GM19395 (cell line): ENCODE results near the gene CNOT1.
A peak's percentile ranks its signal among the peaks of the same experiment; 100 is the strongest.
"Not testable (repeated sequence)": the region's sequence is repeated elsewhere in the genome, so short reads cannot be mapped to it uniquely, and the experiment has no call there.

ENCODE experiments used
- ATAC-seq: cut with Tn5 transposase; IDR thresholded peaks from one replicate; pipeline ENCODE4 v1.9.1; 2021; ENCODE audit warnings: mild to moderate bottlenecking, moderate library complexity; ENCODE audit not compliant: unreplicated experiment

Gene CNOT1

DNA sequence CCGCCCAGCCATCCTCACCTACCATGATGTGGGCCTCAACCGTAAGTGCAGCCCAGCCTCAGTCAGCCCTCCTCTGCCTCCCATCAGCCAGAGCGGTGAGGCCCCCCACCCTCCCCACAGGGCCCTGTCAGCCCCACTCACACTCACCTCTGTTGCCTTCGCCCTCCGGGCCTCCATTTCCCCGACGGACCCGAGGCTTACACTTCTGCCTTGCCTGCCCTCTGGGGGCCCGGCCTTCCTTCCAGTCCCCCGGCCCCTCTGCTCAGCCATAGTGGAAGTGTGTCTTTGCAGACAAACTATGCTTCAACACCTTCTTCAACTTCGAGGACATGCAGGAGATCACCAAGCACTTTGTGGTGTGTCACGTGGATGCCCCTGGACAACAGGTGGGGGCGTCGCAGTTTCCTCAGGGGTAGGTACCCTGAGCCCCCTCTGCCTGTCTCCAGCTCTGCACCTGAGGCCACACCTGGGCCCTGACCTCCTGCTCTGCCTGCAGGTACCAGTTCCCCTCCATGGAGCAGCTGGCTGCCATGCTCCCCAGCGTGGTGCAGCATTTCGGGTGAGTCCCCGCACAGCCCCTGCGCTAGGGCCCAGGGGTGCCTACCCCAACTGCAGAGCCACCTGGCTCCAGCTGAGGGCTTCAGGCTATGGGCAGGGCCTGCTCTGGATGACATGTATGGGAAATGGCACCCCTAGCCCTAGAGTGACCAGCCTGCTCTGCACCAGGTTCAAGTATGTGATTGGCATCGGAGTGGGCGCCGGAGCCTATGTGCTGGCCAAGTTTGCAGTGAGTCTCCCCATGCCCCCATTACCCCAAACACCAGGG is 125.5 kb downstream of the CNOT1 start:
- ATAC-seq: no peak

DNA sequence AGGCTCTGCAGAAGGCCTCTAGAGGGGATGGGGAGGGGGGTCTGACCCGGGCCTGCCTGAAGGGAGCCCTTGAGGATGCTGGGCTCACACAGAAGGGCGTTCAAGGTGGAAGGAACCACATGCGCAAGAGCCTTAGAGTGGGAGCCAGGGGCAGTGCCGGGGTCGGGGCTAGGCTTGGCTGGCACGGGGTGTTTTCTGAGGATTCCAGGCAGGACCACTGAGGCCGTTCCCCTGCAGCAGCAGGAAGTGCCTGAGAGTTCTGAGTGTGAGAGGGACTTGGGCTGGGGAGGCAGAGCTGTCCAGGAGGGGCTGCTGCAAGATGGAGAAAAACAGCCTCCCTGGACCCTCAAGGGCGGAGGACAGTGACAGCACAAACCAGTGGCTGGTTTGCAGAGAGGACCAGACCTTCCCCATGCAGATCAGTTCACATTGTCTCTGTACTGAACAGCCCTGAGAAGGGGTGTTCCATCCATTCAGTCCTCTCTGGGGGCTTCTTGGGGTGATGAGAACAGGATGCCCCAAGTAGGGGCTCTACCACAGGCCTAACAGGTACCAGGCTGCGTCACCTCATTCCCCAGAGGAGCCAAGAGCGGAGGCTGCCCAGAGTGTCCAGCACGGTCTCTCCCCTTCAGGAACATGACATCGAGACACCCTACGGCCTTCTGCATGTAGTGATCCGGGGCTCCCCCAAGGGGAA is 126.3 kb downstream of the CNOT1 start:
- no peak for ATAC-seq

DNA sequence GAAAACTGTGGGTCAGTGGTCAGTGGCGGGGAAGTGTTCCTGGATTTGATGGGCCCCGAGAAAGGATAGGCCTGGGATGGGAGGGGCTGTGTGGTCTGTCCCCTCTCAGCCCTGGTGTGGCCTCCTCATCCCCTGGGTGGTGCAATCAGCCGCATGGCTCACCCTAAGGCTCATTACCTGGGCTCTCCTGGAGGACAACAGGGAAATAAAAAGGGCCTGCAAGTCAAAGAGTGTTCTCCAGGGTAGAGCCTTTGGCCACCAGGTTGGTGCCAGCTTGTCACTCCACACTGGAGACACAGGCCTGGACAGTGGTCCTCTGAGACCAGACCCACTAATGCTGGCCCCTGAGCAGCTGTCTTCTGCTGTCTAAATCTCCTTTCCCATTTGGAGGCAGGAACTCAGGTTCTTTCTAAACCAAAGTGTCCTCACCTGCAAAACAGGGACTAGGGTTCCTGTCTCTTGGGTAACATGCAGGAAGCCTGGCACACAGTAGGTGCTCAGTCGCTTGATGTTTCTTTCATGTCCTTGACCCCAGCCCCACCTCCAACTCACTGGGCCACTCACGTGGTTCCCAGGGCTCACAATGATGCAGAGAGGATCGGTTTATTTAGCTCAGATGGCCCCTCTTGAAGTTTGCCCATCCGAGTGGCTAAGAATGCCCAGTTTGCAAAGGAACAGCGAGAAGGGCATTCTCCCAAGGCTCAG is 127.3 kb downstream of the CNOT1 start:
- no peak for ATAC-seq

DNA sequence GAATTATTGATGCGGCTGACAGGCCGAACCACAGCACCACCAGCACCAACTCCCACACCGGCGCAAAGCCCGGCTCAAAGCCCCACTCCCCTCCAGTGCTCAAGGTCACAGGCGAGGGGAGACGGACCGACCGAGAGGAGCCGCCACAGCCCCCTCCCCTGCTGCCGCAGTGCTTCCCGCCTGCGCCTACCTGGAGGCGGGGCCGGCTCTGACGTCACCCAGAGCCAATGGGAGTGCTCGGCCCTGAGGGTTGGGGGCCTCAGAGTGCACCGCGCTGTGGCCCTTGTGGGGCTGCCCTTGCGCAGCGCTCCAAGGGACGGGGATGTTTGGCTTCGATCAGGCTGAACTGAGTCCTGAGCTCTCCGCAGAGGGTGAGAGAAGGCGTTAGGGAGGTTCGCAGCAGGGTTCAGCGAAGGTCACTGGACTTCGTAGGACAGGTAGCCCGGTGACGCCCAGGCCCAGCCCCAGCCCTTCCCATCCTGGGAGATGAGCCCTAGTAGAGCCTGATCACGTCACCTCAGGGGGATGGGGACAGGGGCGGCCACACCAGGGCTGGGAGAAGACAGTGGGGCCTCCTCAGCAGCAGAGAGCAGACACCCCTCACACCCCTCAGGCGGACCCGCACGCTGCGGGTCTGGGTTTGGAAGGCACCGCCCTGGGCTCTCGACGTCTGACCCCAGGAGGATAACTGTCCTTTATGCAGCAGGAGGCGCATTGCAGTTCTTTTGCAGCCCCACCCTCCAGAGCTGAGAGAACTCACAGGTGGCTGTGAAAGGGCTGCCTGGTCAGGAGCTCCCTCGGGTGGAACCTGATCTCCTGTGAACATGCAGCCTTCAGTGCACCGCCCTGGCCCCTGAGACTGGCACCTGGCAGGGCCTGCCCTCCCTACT is 128.1 kb downstream of the CNOT1 start:
- no peak for ATAC-seq

DNA sequence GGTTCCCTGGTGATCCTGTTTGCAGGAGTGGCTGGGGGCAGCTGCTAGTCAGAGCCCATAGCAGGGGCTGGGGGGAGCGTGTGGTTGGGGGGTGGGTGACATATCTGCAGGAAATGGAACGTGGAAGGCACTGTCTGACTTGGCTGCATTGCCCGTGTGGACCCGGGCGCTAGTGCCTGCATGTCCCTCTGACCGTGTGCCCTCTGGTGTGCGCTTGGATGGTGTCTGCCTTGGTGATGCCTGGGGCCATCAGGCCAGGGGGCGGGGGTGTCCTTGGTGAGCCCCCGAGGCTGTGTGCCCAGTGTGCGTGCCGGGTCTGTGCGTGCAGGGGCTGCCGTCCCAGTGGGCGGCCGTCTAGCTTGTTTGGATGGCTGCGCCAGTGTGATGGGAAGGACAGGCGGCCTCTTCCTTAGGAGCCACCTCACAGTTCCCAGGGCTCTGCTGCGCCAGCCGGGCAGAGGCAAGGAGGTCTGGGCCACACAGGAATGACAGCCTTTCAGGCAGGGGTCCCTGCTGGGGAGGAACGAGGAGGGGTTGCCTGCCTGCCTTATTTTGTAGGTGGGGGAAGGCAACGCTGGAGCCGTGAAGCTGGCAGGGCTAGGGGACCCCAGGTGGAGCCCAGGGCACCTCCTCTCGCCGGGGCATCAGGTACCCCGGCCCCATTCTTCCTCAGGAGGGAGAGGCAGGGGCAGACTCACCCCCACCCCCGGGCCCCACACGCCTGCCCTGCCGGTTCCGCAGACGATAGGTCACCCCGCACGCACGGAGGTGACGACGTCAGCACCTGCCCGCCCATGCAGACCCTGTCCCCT is 129.0 kb downstream of the CNOT1 start:
- no peak for ATAC-seq

DNA sequence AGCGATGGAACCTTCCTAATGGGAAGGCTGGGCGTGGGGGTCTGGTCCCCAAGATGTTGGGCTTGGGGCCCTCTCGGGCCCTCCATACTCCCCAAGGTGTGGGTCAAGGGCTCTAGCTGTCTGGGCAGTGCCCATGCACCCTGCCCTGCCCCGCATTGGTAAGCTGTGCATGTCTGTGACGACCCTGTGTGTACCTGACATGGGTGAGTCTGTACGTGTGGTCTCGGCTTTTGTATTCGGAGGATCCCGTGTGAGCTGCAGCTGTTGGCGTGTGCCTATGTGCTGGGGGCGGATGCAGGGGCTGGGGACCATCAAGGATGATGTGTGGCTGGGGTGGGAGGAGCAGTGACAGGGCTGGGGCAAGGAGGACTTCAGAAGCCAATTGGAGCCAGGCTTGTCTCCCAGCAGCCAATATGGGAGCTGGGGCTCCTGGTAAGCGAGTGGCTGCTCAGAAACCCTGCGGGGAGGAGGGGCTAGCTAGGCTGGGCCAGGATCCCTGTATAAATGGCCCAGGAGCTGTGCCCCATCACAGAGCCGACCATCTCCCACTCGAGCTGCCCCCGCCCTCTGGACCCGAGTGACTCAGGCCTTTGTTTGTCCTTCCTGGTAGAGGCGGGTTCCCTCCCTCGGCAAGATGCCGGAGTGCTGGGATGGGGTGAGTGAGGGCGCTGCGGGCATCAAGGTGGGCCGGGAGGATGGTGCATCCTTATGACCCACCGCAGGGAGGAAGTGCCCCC is 129.8 kb downstream of the CNOT1 start, which contains the start of gene NDRG4:
Gene NDRG4 (plus strand): TSS at position 529 of the 737 bp plus-strand sequence. CDS start 106 bp downstream, at position 635.
- ATAC-seq: peak; percentile 63

DNA sequence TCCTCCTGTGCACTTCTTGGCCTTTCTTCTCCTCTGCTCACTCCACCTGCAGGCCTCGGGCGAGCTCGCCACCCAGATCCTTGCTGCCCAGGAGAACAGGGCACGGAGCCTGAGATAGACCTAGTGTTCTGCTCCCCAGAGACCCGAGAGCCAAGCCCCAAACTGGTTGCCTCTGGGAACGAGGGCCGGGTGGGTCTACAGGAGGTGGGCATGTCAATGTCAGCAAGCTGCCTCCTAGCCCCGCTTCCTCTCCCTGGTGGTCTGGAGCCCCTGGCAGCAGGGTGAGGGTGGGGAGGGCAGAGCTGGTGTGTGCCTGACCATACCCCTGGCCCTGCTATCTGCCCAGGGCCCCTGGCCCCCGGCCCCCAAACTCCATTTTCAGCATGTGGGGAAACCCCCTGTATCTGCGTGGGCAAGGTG is 130.5 kb downstream of the CNOT1 start:
- ATAC-seq: no peak

DNA sequence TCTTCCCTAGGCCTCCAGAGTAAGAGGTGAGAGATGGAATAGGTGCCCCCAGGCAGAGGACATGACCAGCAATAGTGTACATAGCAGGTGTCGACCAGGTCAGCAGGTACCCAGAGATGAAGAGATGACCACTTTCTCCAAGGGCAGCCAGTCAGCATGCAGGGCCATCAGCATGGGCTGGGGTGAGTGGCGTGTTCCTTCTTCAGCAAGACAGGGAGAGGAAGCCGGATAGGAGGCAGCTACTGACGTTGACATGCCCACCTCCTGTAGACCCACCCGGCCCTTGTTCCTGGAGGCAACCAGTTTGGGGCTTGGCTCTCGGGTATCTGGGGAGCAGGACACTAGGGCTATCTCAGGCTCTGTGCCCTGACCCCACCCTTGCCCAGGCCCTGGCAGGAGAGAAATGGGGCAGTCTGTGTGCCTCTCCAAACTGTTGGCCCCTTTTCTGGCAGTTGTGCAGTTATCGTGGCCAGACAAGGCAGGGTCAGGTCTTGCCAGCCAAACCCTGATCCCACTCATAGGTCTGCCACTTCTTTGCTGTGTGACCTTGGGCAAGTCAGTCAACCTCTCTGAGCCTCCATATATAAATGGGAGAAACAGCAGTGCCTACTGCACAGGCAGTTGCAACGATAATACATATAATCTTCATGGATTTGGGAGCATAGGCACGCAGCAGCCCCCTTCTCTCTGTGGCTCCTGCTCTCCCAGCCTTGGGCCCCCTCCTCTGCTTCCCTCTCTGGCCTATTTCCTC is 131.1 kb downstream of the CNOT1 start:
- no peak for ATAC-seq

DNA sequence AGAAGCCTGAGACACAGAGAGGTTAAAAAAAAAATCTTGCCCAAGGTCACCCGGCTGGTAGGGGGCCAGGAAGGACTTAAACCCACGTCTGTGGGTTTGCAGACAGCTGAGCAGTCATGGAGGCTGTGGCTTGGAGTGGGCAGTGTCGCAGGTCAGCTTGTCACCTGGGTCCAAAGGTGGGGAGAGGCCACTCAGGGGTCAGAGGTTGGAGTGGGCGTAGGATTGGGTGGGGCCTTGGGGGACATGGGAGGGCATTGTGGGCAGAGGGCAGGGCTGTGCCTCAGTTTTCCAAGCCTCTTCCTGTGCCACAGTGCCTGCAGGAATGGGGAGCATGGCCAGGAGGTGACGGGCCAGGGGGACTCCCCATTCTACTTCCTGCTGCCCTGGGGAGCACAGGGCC is 131.7 kb downstream of the CNOT1 start:
- no peak for ATAC-seq

DNA sequence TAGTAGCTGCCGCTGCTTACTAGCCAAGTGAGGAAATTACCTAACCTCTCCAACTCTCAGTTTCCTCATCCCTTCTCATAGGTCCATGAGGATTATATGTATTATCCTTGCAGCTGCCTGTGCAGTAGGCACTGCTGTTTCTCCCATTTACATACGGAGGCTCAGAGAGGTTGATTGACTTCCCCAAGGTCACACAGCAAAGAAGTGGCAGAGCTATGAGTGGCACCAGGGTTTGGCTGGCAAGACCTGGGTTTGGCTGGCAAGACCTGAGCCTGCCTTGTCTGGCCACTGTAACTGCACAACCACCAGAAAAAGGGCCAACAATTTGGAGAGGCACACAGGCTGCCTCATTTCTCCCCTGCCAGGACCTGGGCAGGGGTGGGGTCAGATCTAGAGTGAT is 132.2 kb downstream of the CNOT1 start:
- ATAC-seq: no peak

DNA sequence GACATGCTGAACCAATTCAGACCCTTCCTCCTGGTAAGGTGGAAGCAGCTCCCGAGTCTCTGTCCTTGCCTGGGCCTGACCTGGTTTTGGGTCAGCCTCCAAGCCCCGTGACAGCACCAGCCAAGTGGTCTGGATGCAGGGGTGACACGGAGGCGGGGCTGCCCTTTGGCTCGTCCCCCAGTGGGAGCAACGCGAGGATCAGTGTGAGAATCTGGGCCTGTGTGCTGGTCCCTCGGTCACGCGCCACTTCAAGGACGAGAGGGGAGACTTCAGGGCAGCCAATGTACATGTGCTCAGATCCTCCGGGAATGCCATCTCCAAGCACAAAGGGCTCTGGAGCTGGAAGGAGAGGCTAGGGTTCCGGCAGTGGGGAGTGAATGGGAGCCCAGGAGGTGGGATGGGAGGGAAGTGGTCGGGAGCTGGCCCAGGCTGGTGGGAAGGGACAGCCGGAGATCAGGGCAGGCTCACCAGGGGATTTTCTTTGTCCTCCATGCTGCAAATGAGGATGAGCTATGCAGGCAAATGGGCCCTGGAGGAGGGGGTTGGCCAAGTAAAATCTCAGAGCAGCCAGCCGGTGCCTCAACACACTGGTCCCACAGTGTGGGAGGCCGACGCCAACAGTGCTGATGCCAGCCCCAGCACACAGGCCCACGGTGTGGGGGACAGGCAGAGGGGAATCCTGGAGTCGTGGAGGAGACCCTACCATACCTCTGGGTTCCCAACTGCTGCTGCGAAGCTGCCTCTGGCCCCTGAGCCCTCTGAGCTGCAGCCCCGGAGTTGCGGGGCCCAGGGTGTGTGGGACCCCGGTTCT is 133.9 kb downstream of the CNOT1 start:
- ATAC-seq: no peak

DNA sequence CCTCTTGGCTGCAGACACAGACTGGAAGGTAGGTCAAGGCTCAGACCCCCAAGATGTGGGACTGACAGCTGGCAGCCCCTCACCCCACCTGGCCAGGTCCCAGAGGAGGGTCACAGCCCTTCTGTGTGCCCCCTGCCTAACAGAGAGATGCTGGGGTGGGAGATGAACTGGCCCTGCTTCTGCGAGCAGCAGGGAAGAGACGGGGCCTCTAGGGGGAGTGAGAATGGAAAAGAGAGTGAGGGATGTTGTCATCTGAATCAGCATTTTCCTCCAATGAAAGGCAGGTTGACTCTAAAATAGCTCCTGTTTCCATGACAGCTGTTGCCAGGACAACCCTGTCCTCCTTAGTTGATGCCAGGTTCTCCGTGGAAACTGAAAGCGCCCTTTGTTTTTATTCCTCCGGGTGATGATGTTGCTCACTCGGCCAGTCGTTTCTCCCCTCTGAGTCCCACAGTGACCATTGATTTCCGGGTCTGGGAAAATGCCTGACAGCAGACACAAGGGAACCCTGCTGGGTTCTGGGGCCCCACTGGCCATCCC is 134.6 kb downstream of the CNOT1 start:
- ATAC-seq: peak; percentile 78

DNA sequence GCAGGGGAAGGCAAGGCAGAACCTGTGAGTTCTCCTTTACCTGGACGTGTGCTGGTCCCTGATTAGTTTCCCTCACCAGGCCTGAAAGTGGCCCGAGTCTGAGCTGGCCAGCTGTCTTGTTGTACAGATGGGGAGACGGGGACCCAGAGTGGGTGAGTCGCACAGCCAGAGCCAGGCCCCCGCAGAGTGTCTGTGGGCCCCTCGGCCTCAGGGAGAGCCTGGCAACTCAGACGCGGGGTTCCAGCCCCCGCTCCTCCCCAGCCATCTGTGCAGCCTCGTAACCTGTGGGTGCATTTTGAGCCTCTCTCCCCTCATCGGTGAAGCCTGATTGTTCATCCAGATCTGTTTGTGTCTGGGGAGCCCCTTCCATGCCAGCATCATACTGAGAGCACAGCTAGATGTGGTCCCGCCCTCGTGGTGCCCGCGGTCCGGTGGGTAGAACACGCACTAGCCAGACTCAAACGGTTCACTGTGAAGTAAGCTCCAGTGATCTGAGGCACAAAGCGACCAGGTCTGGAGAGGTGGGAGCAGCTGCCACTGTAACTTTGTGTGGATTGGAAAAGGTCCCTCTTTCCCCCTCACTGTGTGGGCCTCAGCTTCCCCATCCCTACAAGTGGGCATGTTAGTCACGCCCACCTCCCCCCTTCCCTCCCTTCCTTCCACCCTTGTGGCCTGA is 135.7 kb downstream of the CNOT1 start:
- no peak for ATAC-seq

DNA sequence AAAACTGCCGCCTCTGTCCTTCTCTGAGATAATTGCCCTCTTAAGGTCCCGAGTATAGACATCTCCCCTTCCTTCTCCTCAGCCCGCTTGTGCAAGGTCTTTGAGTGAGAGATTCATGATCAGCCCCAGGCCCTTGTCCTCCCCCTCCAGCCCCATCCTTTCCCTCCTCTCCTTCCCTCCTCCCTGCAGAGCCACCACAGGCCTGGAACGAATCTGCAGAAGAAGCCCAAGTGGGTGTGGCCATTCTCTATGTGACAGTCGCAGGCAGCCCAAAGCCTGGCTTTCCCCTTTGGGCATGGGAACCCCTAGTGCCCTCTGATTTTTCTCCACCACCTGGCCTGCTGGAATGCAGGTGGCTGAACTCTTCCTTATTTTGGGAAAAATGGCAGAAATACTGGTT is 136.9 kb downstream of the CNOT1 start:
- ATAC-seq: no peak

DNA sequence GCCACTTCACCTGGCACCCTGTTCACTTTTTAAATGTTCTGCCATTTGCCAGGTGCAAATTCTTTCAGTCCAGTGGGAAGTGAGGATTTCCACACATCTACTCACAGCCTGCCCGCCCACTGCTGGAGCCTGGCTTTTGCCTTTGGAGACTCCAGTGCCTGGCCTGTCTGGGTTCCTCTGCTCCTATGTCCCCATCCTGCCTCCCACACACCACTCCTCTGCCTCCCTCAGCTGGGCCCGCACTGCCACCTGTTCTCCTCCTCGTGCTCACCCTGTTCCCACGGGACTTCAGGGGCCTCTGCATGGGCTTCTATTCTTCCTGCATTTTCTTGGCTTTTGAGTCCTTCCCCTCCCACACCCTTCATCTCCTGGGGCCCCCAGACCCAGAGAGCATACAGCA is 137.6 kb downstream of the CNOT1 start:
- ATAC-seq: no peak

DNA sequence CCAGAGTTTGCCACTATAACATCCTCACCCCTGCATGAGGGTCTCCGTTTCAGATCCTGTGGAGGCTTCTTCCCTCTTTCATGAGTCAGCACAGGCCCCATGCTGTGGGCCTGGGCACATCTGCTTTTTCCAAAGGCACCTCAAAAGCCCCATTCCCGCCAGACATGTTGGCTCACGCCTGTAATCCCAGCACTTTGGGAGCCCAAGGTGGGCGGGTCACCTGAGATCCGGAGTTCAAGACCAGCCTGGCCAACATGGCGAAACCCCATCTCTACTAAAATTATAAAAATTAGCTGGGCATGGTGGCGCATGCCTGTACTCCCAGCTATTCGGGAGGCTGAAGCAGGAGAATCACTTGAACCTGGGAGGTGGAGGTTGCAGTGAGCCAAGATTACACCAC is 139.1 kb downstream of the CNOT1 start:
- not testable (repeated sequence) for ATAC-seq

DNA sequence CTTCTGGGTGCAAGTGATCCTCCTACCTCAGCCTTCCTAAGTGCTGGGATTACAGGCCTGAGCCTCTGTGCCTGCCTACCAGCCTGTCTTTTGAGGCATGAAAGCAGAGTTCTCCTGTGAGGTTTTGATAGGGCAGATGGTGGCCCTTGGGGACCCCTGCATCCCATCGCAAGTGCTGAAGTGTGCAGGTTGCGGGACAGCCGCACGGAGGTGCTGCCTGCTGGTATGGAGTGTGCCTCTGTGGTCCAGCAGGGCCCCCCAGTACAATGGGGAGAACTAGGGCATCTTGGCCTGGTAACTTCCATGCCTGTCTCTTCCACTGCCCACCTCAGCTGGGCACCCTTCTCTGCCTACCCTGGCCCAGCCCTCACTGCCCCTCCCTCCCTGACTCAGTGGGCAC is 139.6 kb downstream of the CNOT1 start:
- no peak for ATAC-seq
